ENCODE measurements around the gene GPBAR1.

- TF ChIP-seq CTCF (IDR thresholded peaks at IDR 0.05) (no peak), POLR2A (IDR thresholded peaks at IDR 0.05) (no peak)
Observed at GRCh38 chr2:218255446-218255845, 5.4 kb upstream of the GPBAR1 start.

Data from heart left ventricle (tissue), 13 donors.